Measurements from ENCODE around the gene PLA2G4C. TPM values are rescaled to one million over a fixed set of nuclear protein-coding genes. Genes with fewer than 3 reads are reported as not detected.
"Not testable (repeated sequence)": the region's sequence is repeated elsewhere in the genome, so short reads cannot be mapped to it uniquely, and the experiment has no call there.

The PLA2G4C gene
- total RNA-seq, 1 donor: 4.2 TPM

DNA sequence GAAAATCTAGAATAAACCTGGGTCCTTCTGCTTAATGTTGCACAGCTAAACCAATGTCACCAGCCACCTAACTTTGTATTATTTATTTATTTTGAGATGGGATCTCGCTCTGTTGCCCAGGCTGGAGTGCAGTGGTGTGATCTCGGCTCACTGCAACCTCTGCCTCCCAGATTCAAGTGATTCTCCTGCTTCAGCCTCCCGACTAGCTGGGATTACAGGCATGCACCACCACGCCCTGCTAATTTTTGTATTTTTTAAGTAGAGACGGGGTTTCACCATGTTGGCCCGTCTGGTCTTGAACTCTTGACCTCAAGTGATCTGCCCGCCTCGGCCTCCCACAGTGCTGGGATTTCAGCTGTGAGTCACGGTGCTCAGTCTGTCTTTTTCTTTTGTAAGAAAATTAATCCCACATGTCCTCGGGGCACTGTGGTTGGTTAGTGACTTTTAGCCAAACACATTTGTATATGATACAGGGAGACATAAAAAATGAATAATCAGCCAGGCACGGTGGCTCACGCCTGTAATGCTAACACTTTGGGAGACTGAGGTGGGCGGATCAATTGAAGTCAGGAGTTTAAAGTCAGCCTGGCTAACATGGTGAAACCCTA is 19.4 kb downstream of the PLA2G4C start:
- not testable (repeated sequence) for H3K9me3 ChIP-seq (ENCODE audit: low read depth, low read length); H3K27me3 ChIP-seq (ENCODE audit: insufficient read depth, low read length); H3K4me3 ChIP-seq (ENCODE audit: low read length); H3K4me1 ChIP-seq (ENCODE audit: insufficient read depth, low read length)

DNA sequence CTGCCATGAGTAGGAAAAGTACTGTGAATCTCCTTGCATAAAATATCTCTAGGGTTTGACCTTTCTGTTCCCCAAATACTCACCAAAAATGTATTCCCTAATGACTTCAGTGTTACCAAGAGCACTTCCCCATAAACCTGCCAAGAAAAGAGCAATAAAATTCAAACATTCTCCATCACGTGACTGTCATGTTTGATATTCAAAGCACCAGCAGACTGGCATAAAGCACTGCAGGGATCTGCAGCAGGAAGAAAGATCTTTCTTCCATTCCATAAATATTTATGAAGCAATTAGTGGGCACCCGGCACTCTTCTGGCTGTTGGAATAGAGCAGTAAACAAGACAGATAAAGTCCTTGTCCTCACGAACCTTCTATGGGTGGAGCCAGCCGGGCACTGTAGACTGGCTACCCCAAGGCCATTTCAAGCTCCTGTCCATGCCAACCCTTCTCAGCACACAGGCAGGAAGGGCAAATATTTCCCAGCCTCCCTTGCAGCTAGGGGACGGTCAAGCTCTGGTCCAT is 20.3 kb downstream of the PLA2G4C start:
- H3K27me3 ChIP-seq (ENCODE audit: insufficient read depth, low read length): no peaks in the 10 kb centered on the region
- no peak overlapping the region for H3K4me3 ChIP-seq (ENCODE audit: low read length)
- H3K4me1 ChIP-seq (ENCODE audit: insufficient read depth, low read length): no peaks in the 10 kb centered on the region
- H3K9me3 ChIP-seq (ENCODE audit: low read depth, low read length): no peaks in the 10 kb centered on the region

DNA sequence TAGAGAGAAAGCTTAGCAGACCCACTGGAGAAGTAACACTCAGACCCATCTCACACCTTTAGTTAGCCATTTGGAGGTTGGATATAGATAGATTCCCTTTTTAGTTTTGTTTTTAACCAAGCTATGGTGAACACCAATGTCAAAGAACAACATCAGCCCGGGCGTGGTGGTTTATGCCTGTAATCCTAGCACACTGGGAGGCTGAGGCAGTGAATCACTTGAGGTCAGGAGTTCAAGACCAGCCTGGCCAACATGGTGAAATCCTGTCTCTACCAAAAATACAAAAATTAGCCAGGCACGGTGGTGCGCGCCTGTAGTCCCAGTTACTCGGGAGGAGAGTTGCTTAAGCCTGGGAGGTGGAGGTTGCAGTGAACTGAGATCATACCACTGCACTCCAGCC is 21.6 kb downstream of the PLA2G4C start:
- H3K4me1 ChIP-seq (ENCODE audit: insufficient read depth, low read length); H3K9me3 ChIP-seq (ENCODE audit: low read depth, low read length); H3K4me3 ChIP-seq (ENCODE audit: low read length); H3K27me3 ChIP-seq (ENCODE audit: insufficient read depth, low read length): not testable (repeated sequence)

DNA sequence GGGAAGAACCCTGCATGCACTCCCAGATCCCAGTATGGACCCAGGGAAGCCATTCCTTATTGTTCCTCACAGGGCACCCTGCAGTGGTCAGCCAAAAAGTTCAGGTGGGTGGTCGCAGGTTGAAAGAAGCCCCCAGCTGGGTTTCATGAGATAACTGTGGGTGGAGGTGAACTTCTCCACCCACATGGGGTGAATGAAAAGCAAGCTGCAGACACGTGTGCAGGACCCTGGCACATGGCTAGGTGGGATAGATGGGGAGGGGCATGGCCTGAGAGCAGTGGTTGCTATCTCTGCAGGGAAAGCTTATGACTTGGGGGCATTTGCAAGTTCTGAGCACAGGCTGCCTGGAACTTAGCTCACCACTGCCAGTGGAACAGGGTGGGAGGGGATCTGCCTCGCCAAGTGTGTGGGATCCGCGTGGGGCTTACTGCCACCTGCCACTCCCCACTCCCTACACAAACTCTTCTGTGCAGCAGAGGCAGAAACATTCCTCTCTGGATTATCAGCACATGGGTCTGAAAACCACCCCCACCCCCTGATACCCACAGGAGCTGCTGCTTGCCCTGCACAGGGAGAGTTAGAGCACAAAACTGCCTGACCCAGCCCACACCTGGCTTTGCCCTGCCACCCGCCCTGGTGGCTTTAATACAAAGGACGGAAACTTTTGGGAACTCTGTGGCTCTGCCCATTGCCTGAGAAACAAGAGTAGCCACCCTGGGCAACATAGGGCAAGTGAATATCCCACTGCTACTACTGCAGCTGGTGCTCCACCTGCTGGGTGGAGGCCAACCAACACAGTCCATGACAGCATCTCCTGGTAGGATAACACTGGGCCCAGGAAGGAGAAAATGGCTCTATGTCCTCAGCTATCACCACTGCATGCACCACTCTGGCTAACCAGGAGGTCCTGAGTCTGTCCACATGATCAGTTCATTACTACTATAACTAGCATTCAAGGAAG is 24.4 kb downstream of the PLA2G4C start:
- Histone ChIP-seq H3K4me1 (ENCODE audit: insufficient read depth, low read length) (no peaks in the 10 kb centered on the region), H3K27me3 (ENCODE audit: insufficient read depth, low read length) (no peaks in the 10 kb centered on the region), H3K9me3 (ENCODE audit: low read depth, low read length) (no peaks in the 10 kb centered on the region), H3K4me3 (ENCODE audit: low read length) (no peak overlapping the region)

DNA sequence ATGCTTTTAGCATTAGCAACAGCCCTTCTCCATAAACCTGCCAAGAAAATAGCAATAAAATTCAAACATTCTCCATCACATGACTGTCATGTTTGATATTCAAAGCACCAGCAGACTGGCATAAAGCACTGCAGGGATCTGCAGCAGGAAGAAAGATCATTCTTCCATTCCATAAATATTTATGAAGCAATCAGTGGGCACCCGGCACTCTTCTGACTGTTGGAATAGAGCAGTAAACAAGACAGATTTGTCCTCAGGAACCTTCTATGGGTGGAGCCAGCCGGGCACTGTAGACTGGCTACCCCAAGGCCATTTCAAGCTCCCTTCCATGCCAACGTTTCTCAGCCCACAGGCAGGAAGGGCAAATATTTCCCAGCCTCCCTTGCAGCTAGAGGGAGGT is 25.5 kb downstream of the PLA2G4C start:
- no peaks in the 10 kb centered on the region for H3K27me3 ChIP-seq (ENCODE audit: insufficient read depth, low read length)

DNA sequence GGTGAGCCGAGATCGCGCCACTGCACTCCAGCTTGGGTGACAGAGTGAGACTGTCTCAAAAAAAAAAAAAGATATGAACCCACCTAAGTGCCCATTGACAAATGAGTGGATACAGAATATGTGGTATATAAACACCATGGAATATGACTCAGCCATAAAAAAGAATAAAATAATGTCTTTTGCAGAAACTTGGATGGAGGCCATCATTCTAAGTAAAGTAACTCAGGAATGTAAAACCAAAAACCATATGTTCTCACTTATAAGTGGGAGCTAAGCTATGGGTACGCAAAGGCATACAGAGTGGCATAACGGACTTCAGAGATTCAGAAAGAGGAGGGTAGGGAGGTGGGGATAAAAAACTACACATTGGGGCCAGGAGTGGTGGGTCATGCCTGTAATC is 29.5 kb downstream of the PLA2G4C start:
- no peaks in the 10 kb centered on the region for H3K9me3 ChIP-seq (ENCODE audit: low read depth, low read length)

More for the DNA sequence above, 25.5 kb downstream of the PLA2G4C start:
- Histone ChIP-seq H3K4me1 (ENCODE audit: insufficient read depth, low read length) (no peaks in the 10 kb centered on the region), H3K4me3 (ENCODE audit: low read length) (no peak overlapping the region), H3K9me3 (ENCODE audit: low read depth, low read length) (no peaks in the 10 kb centered on the region)

DNA sequence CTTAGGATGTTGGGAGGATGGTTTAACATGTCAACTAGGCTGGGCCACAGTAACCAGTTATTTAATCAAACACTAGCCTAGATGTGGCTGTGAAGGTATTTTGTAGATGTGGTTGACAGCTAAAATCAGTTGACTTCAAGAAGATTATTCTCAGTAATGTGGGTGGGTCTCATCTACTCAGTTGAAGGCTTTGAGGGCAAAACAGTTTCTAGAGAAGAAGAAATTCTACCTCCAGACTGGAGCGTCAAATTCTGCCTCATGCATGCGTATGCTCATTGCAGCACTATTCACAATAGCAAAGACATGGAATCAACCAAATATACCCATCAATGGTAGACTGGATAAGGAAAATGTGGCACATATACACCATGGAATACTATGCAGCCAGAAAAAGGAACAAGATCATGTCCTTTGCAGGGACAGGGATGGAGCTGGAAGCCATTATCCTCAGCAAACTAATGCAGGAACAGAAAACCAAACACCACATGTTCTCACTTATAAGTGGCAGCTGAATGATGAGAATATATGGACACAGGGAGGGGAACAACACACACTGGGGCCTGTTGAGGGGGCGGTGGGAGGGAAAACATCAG is 40.3 kb downstream of the PLA2G4C start:
- not testable (repeated sequence) for H3K9me3 ChIP-seq (ENCODE audit: low read depth, low read length); H3K4me1 ChIP-seq (ENCODE audit: insufficient read depth, low read length); H3K27me3 ChIP-seq (ENCODE audit: insufficient read depth, low read length); H3K4me3 ChIP-seq (ENCODE audit: low read length)

More for the DNA sequence above, 29.5 kb downstream of the PLA2G4C start:
- Histone ChIP-seq H3K4me3 (ENCODE audit: low read length) (no peak overlapping the region), H3K4me1 (ENCODE audit: insufficient read depth, low read length) (no peaks in the 10 kb centered on the region), H3K27me3 (ENCODE audit: insufficient read depth, low read length) (no peaks in the 10 kb centered on the region)

DNA sequence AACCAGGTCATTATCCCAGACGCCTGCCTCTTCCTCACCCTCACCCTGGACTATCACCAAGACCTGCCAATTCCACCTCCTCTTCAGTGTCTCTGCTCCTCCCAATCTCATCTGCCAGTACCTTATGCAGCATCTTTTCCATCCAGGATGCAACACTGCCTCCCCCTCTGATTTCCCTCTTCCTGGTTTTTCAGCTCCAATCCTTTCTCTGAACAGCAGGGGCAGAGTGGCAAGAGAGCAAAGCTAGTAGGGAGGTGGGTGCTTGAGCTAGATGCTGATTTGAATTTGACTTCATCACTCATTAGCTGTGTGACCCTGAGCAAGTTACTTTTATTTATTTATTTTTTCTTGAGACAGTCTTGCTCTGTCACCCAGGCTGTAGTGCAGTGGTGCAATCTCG is 41.2 kb downstream of the PLA2G4C start:
- Histone ChIP-seq H3K27me3 (ENCODE audit: insufficient read depth, low read length) (no peaks in the 10 kb centered on the region), H3K4me1 (ENCODE audit: insufficient read depth, low read length) (no peaks in the 10 kb centered on the region), H3K9me3 (ENCODE audit: low read depth, low read length) (no peaks in the 10 kb centered on the region), H3K4me3 (ENCODE audit: low read length) (no peak overlapping the region)

DNA sequence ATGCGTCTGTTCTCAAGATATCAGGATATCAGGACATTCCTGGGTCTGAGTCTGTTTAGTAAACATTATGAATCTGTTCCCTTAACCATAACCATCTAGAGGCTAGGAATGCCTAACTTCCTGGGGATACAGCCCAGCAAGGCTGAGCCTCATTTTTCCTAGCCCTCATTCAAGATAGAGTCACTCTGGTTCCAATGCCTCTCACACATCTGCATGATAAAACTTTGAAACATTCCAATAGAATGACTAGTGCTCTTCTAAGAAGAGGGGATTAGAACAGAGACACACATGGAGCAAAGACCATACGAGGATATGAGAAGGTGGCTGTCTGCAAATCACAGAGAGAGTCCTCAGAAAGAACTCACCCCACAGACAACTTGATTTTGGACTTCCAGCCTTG is 46.1 kb downstream of the PLA2G4C start:
- H3K4me3 ChIP-seq (ENCODE audit: low read length): no peak overlapping the region
- H3K9me3 ChIP-seq (ENCODE audit: low read depth, low read length): no peaks in the 10 kb centered on the region
- H3K27me3 ChIP-seq (ENCODE audit: insufficient read depth, low read length): no peaks in the 10 kb centered on the region
- H3K4me1 ChIP-seq (ENCODE audit: insufficient read depth, low read length): no peaks in the 10 kb centered on the region

DNA sequence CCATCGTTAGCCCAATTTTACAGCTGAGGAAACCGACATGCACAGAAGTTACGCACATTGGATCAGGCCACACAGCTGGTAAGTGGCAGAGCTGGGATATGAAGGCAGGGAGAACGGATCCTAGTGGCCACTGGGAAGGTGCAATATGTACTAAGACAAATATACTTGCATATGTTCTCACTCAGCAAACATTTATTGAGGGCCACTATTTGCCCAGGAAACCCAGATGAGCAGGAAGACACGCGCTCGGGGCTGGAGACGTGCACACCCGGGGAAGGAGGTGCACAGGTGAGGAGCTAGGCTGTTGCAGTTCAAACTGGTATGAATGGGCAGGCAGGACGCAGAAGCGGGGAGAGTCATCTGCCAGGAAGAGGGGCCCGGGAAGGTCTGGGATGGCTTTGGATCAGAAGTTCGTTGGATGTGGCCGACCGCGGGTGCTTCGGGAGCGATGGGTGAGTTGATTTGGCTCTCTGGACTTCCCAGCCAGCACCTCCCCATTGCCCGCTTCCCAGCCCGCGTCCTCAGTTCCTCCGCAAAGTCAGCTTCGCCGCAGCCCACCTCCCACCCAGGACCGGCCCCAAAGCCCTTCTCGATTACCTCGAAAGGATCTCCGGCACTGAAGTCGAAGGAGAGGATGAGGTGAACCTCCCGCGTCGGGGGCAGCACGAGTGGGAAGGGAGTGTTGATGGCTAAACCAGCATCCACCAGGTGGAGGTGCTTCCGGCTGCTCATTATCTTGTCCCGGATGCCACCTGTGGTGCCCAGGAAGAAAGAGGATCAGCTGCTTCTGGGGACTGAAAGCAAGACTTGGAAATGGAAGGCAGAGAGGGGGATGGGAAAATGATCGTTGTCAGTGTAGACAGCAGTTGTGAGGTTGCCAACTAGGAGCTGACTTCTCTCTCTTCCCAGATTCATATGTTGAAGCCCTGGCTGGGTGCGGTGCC is 48.9 kb downstream of the PLA2G4C start:
- H3K4me1 ChIP-seq (ENCODE audit: insufficient read depth, low read length): no peaks in the 10 kb centered on the region
- H3K9me3 ChIP-seq (ENCODE audit: low read depth, low read length): no peaks in the 10 kb centered on the region
- H3K27me3 ChIP-seq (ENCODE audit: insufficient read depth, low read length): no peaks in the 10 kb centered on the region
- H3K4me3 ChIP-seq (ENCODE audit: low read length): no peak overlapping the region

DNA sequence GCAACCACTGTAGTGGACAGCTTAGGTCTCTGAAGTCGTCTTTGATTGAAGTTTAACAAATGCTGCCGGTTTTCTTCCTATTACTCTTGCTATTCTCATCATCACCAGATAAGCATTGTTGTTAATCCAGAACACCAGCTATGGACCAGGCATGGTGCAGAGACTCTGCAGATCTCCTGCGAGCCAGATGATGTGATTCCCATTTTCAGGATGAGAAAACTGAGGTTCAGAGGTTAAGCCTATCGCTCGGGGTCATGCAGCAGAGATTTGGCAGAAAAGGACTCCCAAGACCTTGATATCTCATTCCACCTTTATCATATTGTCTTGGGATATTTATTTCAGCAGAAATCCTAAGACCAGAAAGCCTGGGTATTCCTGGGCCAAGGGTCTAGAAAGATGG is 50.2 kb downstream of the PLA2G4C start:
- Histone ChIP-seq H3K4me3 (ENCODE audit: low read length) (no peak overlapping the region), H3K9me3 (ENCODE audit: low read depth, low read length) (no peaks in the 10 kb centered on the region), H3K27me3 (ENCODE audit: insufficient read depth, low read length) (no peaks in the 10 kb centered on the region), H3K4me1 (ENCODE audit: insufficient read depth, low read length) (no peaks in the 10 kb centered on the region)

DNA sequence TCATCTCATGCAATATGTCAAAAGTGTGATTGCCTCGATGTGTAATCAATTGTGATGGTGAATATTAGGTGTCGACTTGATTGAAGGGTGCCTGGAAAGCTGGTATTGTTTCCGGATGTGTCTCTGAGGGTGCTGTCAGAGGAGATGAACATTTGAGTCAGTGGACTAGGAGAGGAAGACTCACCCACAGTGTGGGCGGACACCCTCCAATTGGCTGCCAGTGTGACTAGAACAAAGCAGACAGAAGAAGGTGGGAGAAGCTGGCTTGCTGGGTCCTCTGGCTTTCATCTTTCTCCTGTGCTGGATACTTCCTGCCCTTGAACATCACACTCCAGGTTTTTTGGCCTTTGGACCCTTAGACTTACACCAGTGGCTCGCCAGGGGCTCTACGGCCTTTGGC is 51.3 kb downstream of the PLA2G4C start:
- no peak overlapping the region for H3K4me3 ChIP-seq (ENCODE audit: low read length)
- no peaks in the 10 kb centered on the region for H3K27me3 ChIP-seq (ENCODE audit: insufficient read depth, low read length)
- H3K9me3 ChIP-seq (ENCODE audit: low read depth, low read length): no peaks in the 10 kb centered on the region
- no peaks in the 10 kb centered on the region for H3K4me1 ChIP-seq (ENCODE audit: insufficient read depth, low read length)

DNA sequence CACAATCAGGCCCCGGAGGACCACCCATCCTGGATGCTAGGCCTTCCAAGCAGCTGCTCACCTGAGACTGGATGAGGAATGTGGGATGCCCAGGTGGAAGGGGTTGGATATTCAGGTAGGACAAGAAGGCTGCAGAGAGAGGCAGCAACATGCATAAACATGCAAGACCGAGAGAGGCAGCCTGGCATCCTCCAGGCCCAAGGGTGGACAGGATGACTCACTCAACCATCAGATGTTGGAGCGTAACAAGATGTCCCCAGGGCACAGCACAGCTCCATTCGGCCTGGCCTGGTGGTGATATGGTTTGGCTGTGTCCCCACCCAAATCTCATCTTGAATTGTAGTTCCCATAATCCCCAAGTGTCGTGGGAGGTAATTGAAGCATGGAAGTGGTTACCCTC is 56.8 kb downstream of the PLA2G4C start:
- H3K27me3 ChIP-seq (ENCODE audit: insufficient read depth, low read length): no peaks in the 10 kb centered on the region
- no peak overlapping the region for H3K4me3 ChIP-seq (ENCODE audit: low read length)
- H3K4me1 ChIP-seq (ENCODE audit: insufficient read depth, low read length): no peaks in the 10 kb centered on the region
- no peaks in the 10 kb centered on the region for H3K9me3 ChIP-seq (ENCODE audit: low read depth, low read length)

DNA sequence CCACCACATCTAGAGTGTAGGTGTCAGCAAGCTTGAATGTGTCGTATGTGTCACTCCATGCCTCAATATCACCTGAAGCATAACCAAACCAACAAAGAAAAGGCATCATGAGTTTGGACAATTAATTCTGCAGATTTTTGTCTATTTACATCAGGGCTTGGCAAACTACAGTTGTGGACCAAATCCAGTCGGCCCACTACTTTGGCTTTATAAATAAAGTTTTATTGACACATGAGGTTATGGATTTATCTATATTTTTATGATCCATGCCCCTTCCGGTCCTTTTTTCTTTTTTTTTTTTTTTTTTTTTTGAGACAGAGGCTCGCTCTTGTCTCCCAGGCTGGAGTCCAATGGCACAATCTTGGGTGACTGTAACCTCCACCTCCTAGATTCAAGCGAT is 57.5 kb downstream of the PLA2G4C start:
- no peaks in the 10 kb centered on the region for H3K4me1 ChIP-seq (ENCODE audit: insufficient read depth, low read length)
- no peaks in the 10 kb centered on the region for H3K9me3 ChIP-seq (ENCODE audit: low read depth, low read length)
- H3K4me3 ChIP-seq (ENCODE audit: low read length): no peak overlapping the region
- no peaks in the 10 kb centered on the region for H3K27me3 ChIP-seq (ENCODE audit: insufficient read depth, low read length)
